Ovary (tissue), 9 donors: ENCODE data around the gene GNE. TPM values are rescaled to one million over a fixed set of nuclear protein-coding genes. Genes with fewer than 3 reads are reported as not detected.
A peak's percentile ranks its signal among the peaks of the same experiment; 100 is the strongest.

ENCODE experiments used
- DNase-seq, 5 donors: peaks; one replicate each; pipeline ENCODE4 v3.0.0-alpha.2; 2019 to 2020
- H3K27ac ChIP-seq, 2 donors: fragments of 200-600 bp; one replicate each; pipeline versions ENCODE4 v1.5.1 to v1.8.0; 2019 to 2022
- H3K27me3 ChIP-seq: fragments of 200-600 bp; one replicate; pipeline ENCODE4 v1.8.0; 2022
- H3K36me3 ChIP-seq: fragments of 200-600 bp; sonication (generic); one replicate; pipeline ENCODE4 v1.5.1; 2019
- H3K4me1 ChIP-seq: one replicate; pipeline ENCODE4 v1.8.1; 2013; ENCODE audit warnings: mild to moderate bottlenecking, moderate library complexity; ENCODE audit not compliant: insufficient read depth
- H3K4me3 ChIP-seq: fragments of 200-600 bp; sonication (generic); one replicate; pipeline ENCODE4 v1.5.1; 2017
- H3K9me3 ChIP-seq, 2 donors: fragments of 200-600 bp in 1 of 2; sonication (generic) in 1 of 2; one replicate each; pipeline versions ENCODE4 v1.5.1 to v1.8.1; 2013 to 2019; ENCODE audit warnings: mild to moderate bottlenecking in 1 of 2, moderate library complexity in 1 of 2
- CTCF ChIP-seq, 3 donors: fragments of 450-650 bp in 2 of 3; fragments of 200-600 bp in 1 of 3; IDR thresholded peaks; one replicate each; pipeline versions ENCODE4 v1.5.1 to v1.8.0; 2016 to 2022; ENCODE audit warnings: antibody characterized with exemption in 3 of 3, mild to moderate bottlenecking in 1 of 3
- EP300 ChIP-seq: sonication (generic); formaldehyde crosslinking; IDR thresholded peaks from one replicate; pipeline ENCODE4 v1.6.1; 2017; ENCODE audit warnings: antibody characterized with exemption
- POLR2A ChIP-seq: fragments of 450-650 bp; IDR thresholded peaks from one replicate; pipeline ENCODE4 v1.6.1; 2017; ENCODE audit warnings: antibody characterized with exemption, mild to moderate bottlenecking, moderate library complexity
- whole genome bisulfite sequencing, 3 donors: extraction: QIAGEN DNeasy Blood & Tissue Kit in 1 of 3; methylation state at CpG; one replicate each; pipeline versions ENCODE4 v1.1.5 to v1.1.7; 2013 to 2017; 5-methylcytosine and 5-hydroxymethylcytosine counted together
- intact Hi-C, 4 donors: fragments of 100-400 bp; cut with DNase I; formaldehyde crosslinking; loops; one replicate each; pipeline versions ENCODE4 v1.11.0 to v1.15.1; 2022 to 2023
- polyA plus RNA-seq, 2 donors: library from polyadenylated mRNA; stranded (reverse); fragments of 200-250 nt in 1 of 2; fragments of 350-450 nt in 1 of 2; fragmentation: Illumina TruSeq in 1 of 2; extraction: RNeasy Lipid Tissue Mini Kit (QIAGEN cat#74804) in 1 of 2; gene quantifications; one replicate each; pipeline ENCODE4 v1.2.3, GENCODE V29; 2013 to 2014
- total RNA-seq, 7 donors: library from RNA; depleted of rRNA in 2 of 7; stranded (reverse); fragments of >200 nt in 2 of 7; fragmentation: NEBNext Ultra II Directional in 3 of 7; extraction: Animal tissue kit (Norgen Biotek cat#: 25700) in 3 of 7; gene quantifications; one replicate each; pipeline versions ENCODE4 v1.1.0 to v1.2.4, GENCODE V29; 2016 to 2023
- donor health status: DM: no; HTN: no; CAD: no; lungs with moderate emphysema.
- donor health status: DM: no; HTN: no; CAD: no.
- donor health status: Bipolar disorder and iron deficiency.
- donor health status: DM: yes; HTN: yes; CAD: no.
- donor health status: DM: no; HTN: no; CAD: no.
- donor health status: DM: yes; HTN: yes; CAD: no.

The GNE gene
- total and polyA plus RNA-seq, 9 donors = 13.0 to 34.1 (median 22.9) TPM

- H3K27me3 ChIP-seq = no peaks in the 10 kb centered on the region
- H3K4me3 ChIP-seq = no peak overlapping the region
- DNase-seq = no peak
- no peaks in the 10 kb centered on the region for H3K36me3 ChIP-seq
- H3K9me3 ChIP-seq = no peaks in the 10 kb centered on the region
- WGBS, 3 donors = 96 to 99% (median 98%) methylated on average over 4 of the region's 4 CpGs
- no peak for TF ChIP-seq EP300
- TF ChIP-seq CTCF (IDR thresholded peaks at IDR 0.05) = no peak
- no peak for TF ChIP-seq POLR2A
- no peak overlapping the region for H3K27ac ChIP-seq
- H3K4me1 ChIP-seq = no peaks in the 10 kb centered on the region
- intact Hi-C loops = no loop called here
Observed at GRCh38 chr9:36284226-36284625, 26.0 kb upstream of the GNE start.

GRCh38 chr9:36282275-36282674 is 24.0 kb upstream of the GNE start:
- no peak overlapping the region for H3K27ac ChIP-seq
- no peaks in the 10 kb centered on the region for H3K36me3 ChIP-seq
- H3K9me3 ChIP-seq = no peaks in the 10 kb centered on the region
- H3K27me3 ChIP-seq = no peaks in the 10 kb centered on the region
- no peaks in the 10 kb centered on the region for H3K4me1 ChIP-seq
- no peak for TF ChIP-seq EP300
- no peak for TF ChIP-seq CTCF (IDR thresholded peaks at IDR 0.05)
- TF ChIP-seq POLR2A = no peak
- no peak for DNase-seq
- 85 to 94% (median 91%) methylated on average over 7 of the region's 7 CpGs for WGBS, 3 donors
- H3K4me3 ChIP-seq = no peak overlapping the region
- intact Hi-C loops = no loop called here

GRCh38 chr9:36280989-36281388 is 22.7 kb upstream of the GNE start:
- intact Hi-C loops = no loop called here
- Histone ChIP-seq H3K4me3 (no peak overlapping the region), H3K4me1 (no peaks in the 10 kb centered on the region), H3K9me3 (no peaks in the 10 kb centered on the region), H3K27ac (no peak overlapping the region), H3K27me3 (no peaks in the 10 kb centered on the region), H3K36me3 (no peaks in the 10 kb centered on the region)
- WGBS, 3 donors = 90 to 91% (median 90%) methylated on average over 4 of the region's 4 CpGs
- DNase-seq = no peak
- TF ChIP-seq POLR2A = no peak

GRCh38 chr9:36278243-36278642 is 20.0 kb upstream of the GNE start:
- TF ChIP-seq POLR2A = no peak
- no peak for TF ChIP-seq CTCF (IDR thresholded peaks at IDR 0.05)
- no peak for TF ChIP-seq EP300
- H3K27ac ChIP-seq = no peak overlapping the region
- intact Hi-C loops = no loop called here
- no peaks in the 10 kb centered on the region for H3K4me1 ChIP-seq
- no peak overlapping the region for H3K4me3 ChIP-seq
- WGBS, 3 donors = 62 to 87% (median 72%) methylated on average over 2 of the region's 2 CpGs
- no peaks in the 10 kb centered on the region for H3K9me3 ChIP-seq
- H3K27me3 ChIP-seq = no peaks in the 10 kb centered on the region
- no peak for DNase-seq
- H3K36me3 ChIP-seq = no peaks in the 10 kb centered on the region

- TF ChIP-seq POLR2A (no peak), EP300 (no peak), CTCF (IDR thresholded peaks at IDR 0.05) (no peak)
- no peak overlapping the region for H3K4me3 ChIP-seq
- H3K4me1 ChIP-seq = no peaks in the 10 kb centered on the region
- H3K27ac ChIP-seq = no peak overlapping the region
- H3K9me3 ChIP-seq = no peaks in the 10 kb centered on the region
- intact Hi-C loops = no loop called here
- H3K27me3 ChIP-seq = no peaks in the 10 kb centered on the region
- H3K36me3 ChIP-seq = no peaks in the 10 kb centered on the region
- peak in 1 of 5 donors; percentile 17 for DNase-seq
- 0 to 2% (median 2%) methylated on average over 7 of the region's 7 CpGs for WGBS, 3 donors
Observed at GRCh38 chr9:36276781-36277181, 18.5 kb upstream of the GNE start.
